ENCODE results near the gene CCDC178.
"Not testable (repeated sequence)": the region's sequence is repeated elsewhere in the genome, so short reads cannot be mapped to it uniquely, and the experiment has no call there.

The CCDC178 gene

DNA sequence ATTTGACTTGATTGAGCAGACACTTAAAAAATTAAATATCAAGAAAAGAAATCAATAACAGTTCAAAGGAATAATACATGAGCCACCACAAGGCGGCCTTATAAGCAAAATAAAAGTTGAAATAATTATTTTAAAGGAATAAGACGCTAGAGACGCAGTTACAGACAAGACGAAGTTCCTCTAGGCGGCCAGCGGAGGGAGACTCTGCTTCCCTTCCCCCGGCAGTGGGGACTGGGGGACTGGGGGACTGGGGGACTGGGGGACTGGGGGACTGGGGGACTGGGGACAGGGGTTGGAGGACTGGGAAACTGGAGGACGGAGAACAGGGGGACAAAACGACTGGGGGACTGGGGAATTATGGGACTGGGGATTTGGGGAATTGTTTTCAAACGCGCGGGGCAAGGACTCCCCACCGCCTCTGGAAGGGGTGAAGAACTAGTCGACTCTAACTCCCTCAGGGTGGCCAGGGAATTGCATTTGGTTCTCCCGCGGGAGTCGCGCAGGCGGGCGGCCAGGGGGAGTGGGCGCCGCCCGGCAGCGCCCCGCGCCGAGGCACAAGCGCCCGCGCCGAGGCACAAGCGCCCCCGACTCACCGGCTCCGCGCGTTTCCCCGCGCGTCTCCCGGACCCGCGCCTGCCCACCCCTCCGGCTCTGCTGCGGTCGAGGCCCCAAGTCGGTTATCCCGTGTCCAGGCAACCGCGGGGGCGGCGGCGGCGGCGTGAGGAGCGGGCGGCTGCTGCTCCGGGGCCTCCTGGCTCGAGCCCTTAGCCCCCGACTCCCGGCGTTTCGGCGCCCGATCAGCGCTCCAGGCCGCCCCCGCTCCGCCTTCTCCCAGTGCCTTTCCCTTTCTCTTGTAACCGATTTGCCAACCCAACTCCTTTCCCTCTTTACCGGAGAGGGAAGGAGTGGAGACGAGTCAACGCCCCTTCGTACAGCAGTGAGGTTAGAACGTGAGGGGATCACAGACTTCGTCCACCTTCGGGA lies at the start of gene CCDC178:
Gene CCDC178, minus strand, starts transcription at position 662 of the 984 bp plus-strand sequence. CDS start 28,633 bp downstream, outside the sequence.
- peak; percentile 64 for DNase-seq

- no peak for DNase-seq
Observed at GRCh38 chr18:33483908-33484307, 43.4 kb upstream of the CCDC178 start.

DNA sequence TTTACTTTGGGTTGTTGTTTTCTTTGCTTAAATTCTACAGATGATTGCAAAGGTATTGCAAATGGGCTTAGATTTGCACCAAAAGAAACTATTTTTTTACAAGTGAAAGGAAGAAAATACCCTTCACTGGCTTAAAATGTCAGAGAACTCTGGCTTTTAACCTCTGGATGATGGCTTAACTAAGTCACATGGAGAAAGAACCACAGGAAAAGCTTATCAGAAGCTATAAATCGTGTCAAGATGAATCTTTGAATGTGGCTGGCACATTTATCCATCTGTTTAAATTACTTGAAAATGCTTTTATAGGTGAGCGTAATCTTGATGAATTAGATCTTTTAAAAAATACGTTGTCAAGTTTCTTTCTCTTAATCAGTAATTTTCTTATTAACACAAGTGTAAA lies 32.0 kb upstream of the CCDC178 start:
- DNase-seq = no peak

DNA sequence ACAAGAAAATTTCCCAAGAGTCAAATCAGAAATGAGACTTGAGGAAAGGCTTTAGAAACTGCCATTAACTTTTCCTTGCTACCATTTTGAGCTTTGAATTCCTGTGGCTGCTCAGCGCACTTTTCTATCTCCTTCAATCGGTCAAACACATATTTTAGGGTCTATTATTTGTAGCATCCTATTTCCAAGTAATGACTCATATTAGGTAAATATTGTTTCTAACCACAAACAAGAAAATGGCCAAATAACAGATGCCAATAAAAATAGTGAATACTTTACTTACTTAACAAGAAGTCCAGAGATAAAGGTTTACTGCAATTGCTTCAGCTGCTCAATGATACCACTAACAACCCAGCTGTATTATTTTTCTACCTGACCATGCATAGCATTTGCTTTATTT lies 29.7 kb upstream of the CCDC178 start:
- no peak for DNase-seq

DNA sequence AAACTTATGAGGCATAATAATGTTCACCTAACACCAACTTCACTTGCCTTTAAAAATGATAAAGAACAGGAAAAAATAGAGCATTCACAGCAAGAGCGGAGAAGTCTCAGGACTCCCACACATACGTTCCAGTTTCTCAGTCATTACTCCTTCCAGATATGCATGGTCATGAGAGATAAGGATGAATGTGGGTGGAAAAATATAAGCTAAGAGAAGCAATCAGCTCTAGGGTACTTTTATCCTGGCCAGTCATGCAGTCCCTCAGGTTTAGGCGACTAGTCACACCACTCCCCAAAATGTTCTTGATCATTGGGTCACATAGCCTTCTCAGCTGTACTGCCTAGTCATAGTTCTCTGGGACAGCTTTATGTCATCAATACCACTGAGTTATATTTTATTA lies 29.2 kb upstream of the CCDC178 start:
- DNase-seq = no peak

GRCh38 chr18:33467531-33467930 lies 27.0 kb upstream of the CCDC178 start:
- DNase-seq = no peak

DNA sequence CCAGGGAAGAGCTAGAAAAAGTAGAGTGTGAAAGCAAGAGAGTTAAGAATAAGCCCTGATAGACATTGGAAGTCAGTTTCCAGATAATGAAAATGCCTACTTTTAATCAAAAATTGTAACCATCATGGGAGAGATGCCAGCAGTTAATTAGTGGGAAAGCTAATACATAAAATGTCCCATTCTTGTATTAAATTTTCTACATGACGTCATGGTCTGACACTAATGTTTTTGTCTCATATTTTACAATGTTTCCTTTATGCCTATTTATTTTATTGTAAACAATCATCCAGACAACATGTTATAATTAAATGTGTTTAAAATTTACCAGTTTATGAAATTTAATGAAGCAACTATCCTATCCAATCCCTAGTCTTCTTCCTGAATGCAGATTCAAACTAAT lies 26.3 kb upstream of the CCDC178 start:
- no peak for DNase-seq

GRCh38 chr18:33460681-33461080 lies 20.2 kb upstream of the CCDC178 start:
- DNase-seq = no peak

DNA sequence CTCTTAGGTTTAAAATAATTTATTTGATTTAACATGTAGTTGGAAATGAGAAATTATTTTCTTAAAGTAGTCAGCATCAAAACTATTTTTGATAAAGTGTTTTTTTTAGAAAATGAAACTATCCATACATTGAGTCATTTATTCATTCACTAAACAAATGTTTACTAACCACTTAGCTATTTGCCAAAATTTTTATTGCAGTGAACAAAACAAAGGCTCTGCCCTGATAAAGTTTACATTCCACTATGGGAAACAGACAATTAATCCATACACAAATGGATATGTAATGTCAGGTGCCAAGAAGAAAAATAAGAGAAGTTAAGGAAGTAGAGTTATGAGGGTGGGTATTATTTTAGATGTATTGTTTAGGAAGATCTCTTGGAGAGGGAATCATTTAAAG lies 19.1 kb upstream of the CCDC178 start:
- DNase-seq = no peak

GRCh38 chr18:33446604-33447003 lies 6.1 kb upstream of the CCDC178 start:
- no peak for DNase-seq

GRCh38 chr18:33444709-33445108 lies 4.2 kb upstream of the CCDC178 start:
- no peak for DNase-seq

GRCh38 chr18:33432857-33433256 lies 7.7 kb downstream of the CCDC178 start:
- DNase-seq = no peak

- no peak for DNase-seq
Observed at GRCh38 chr18:33427549-33427948, 13.0 kb downstream of the CCDC178 start.

DNA sequence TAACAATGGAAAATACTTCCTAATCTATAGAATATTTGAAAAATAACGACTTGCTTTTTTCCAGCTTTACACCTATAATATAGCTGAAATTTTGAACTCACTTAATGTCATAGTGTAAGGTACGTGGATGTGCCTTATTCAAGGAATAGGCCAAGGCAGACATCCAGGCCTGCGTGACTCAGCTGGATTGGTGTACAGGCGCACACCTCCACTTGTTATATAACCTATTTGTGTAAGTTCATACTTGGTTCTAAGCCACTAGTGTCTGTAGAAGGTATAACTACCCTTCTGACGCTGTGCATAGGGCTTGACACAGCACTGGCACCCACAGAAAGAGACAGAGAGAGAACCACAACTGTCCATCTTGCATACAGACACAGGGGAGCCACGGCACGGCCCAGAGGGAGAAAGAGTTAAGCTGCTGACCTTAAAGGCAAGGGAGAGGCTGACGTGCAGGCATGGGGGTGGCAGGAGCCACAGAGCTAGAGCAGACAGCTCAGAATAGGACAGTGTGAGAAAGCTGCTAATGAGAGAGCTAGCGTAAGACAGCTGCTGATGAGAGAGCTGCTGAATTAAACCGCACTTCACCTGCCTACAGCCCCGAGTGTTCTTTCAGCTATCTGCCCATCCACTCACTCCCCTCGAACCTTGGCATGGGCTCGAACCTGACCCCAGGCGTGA lies 16.1 kb downstream of the CCDC178 start:
- DNase-seq = no peak

GRCh38 chr18:33421225-33421624 lies 19.3 kb downstream of the CCDC178 start:
- no peak for DNase-seq

DNA sequence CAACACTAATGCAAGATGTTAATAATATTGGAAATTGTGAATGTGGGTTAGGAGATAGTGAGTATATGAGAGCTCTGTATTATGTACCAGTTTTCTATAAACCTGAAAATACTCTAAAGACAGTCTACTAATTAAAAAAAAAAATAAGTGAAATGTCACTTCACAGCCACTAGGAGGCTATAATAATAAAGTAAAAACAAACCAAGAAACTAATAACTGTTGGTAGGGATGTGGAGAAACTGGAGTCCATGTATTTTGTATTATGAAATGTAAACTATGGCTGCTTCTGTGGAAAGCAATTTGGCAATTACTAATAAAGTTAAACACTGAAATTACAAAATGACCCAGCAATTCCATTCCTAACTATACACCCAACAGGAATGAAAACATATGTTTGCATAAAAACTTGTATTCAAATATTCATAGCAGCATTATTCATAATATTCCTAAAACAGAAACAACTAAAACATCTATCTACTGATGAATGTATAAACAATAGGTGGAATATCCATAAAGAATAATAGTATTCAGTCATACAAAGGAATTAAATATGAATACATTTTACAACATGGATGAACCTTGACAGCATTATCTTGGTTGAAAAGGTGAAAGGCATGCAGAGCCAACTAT lies 36.2 kb downstream of the CCDC178 start:
- DNase-seq = no peak

DNA sequence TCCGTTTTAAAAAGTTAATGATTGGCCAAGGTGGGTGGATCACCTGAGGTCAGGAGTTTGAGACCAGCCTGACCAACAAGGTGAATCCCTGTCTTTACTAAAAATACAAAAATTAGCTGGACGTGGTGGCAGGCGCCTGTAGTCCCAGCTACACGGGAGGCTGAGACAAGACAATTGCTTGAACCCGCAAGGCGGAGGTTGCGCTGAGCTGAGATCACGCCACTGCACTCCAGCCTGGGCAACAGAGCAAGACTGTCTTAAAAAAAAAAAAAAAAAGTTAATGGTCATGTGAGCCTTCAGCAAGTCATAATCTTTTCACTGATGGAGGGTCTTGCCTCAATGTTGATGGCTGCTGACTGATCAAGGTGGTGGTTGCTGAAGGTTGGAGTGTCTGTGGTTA lies 41.6 kb downstream of the CCDC178 start:
- not testable (repeated sequence) for DNase-seq

- no peak for DNase-seq
Observed at GRCh38 chr18:33375829-33376228, 64.7 kb downstream of the CCDC178 start.

GRCh38 chr18:33372442-33372841 lies 68.1 kb downstream of the CCDC178 start:
- DNase-seq = no peak

DNA sequence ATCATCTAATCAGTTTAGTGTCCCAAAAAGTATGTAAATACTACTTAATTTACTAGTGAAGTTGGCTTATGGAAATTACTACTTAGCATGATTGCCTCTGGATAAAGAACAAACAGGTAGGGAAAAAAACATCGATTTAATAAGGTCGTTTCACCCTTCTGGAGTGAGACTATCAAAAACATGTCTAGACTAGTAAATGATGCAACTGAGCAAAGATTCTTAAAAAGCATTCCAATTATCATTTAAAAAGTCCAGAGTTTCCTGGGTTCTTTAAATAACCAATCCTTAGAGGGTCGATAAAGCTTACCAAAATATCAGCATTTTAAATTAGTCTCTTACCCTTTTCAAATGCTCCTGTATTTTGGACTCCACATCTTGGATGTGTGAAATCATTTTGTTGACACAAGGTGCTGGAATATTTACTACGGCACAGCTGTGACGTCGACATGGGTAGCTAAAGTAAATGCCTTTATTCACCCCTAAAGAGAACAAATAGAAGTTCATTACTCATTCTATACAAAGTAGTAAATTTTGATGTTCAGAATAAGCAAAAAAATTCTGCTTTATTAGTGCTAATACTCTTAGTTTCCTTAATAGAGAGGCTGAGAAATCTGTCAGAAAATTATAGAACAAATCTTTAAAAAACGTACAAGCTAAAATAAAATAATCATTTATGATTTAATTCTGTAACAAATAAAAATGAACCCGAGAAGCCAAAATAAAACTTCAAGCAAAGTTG lies 70.6 kb downstream of the CCDC178 start:
- DNase-seq = peak; percentile 21

DNA sequence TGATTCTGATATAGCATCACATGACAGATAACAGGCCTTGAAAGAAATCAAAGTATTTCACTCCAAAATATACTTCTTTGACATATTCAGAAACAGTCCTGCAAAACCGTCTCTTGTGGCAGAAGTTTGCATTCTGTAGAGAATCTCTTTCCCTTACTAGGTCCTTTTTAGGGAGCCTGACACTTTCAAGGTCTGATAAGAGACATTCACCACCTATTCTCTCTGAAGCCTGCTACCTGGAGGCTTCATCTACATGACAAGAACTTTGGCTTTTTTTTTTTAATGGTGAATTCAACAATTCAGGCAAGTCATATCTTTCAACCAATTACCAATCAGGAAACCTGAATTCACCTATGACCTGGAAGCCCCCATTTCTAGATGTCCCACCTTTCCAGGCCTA lies 83.8 kb downstream of the CCDC178 start:
- DNase-seq = no peak

DNA sequence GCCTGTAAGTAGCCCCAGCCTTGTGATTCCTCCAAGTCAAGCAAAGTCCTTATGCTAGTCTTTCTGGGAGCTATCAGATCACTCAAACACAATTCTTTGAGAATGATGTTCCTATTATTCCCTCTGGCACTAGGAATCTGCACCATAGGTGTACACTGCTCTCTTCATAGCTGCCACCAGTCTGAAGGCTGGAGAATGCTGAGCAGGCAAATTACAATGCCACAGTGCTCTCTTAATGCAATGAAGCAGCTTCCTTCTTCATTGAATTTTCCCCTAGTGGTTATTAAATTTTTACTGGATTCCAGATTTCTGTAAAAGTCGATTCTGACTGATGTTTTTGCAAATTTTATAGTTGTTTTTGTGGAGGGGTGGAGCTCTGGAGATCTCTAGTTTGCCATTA lies 84.8 kb downstream of the CCDC178 start:
- no peak for DNase-seq

DNA sequence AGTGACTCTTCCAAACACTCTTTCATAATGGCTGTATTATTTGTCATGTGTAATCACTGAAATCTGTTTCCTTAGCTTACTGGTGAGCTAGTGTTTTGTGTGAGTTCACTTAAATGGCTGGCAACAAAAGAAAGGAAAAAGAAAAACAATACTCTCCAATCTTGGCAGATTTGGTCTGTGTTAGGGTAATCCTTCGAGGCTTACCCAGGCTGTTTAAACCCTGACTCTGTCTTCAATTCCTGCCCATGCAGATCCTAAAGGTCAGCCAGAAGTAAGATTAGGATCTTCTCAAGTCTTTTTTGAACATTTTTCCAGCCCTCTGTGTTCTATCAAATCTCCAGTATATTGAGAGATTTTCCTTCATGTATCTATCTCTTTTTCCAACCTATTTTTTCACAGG lies 85.3 kb downstream of the CCDC178 start:
- no peak for DNase-seq

All from NCI-H345 (cell line).